K562 (cell line): ENCODE results near the gene TMEM217. TPM values are rescaled to one million over a fixed set of nuclear protein-coding genes. Genes with fewer than 3 reads are reported as not detected.

ENCODE experiments used
- BRD4 ChIP-seq: fragments of 200-600 bp; sonication (generic); IDR thresholded peaks from 2 replicates; pipeline ENCODE4 v1.6.1; 2017; ENCODE audit warnings: inconsistent platforms
- CBX2 ChIP-seq: fragments of 200-600 bp; sonication (generic); IDR thresholded peaks from one replicate; pipeline ENCODE4 v1.6.1; 2012; ENCODE audit warnings: mild to moderate bottlenecking, low read length, inconsistent platforms; ENCODE audit not compliant: insufficient read depth, poor library complexity, severe bottlenecking
- CHD1 ChIP-seq: fragments of 200-600 bp; sonication (generic); IDR thresholded peaks from one replicate; pipeline ENCODE4 v1.6.1; 2012; ENCODE audit warnings: mild to moderate bottlenecking, moderate library complexity, low read length, inconsistent platforms
- ESRRB ChIP-seq: fragments of 250-450 bp; sonication (Bioruptor Pico); IDR thresholded peaks from 2 replicates; pipeline ENCODE4 v1.5.0; 2020; ENCODE audit warnings: mild to moderate bottlenecking, moderate library complexity, borderline replicate concordance
- ETV1 ChIP-seq: fragments of 450-650 bp; conservative IDR thresholded peaks from 2 replicates; pipeline ENCODE4 v1.6.1; 2016; ENCODE audit warnings: missing genetic modification characterization, control low read depth, low read depth, missing compliant biosample characterization
- ETV6 ChIP-seq, 3 experiments: fragments of 150-350 bp in 1 of 3; sonication (generic) in 1 of 3; formaldehyde crosslinking in 1 of 3; IDR thresholded peaks; 2 replicates each; pipeline versions ENCODE4 v1.6.1 to v1.8.0; 2014 to 2022; ENCODE audit warnings: borderline replicate concordance in 2 of 3, low read depth in 2 of 3, antibody characterized with exemption in 1 of 3, low read length in 1 of 3, mild to moderate bottlenecking in 1 of 3, missing genetic modification reagents in 1 of 3
- FOXJ3 ChIP-seq: sonication (generic); formaldehyde crosslinking; IDR thresholded peaks from 2 replicates; pipeline ENCODE4 v1.4.0; 2020; ENCODE audit warnings: mild to moderate bottlenecking, missing genetic modification reagents
- GABPB2 ChIP-seq: fragments of 250-450 bp; sonication (Bioruptor Pico); conservative IDR thresholded peaks from 2 replicates; pipeline ENCODE4 v1.5.1; 2021; ENCODE audit warnings: mild to moderate bottlenecking
- GATAD2A ChIP-seq: fragments of 450-650 bp; IDR thresholded peaks from 2 replicates; pipeline ENCODE4 v1.6.1; 2017
- GTF2E2 ChIP-seq: fragments of 200-800 bp; sonication (Bioruptor generic); IDR thresholded peaks from 2 replicates; pipeline ENCODE4 v1.6.1; 2016; ENCODE audit warnings: missing genetic modification characterization, missing compliant biosample characterization
- HDAC8 ChIP-seq: fragments of 450-650 bp; IDR thresholded peaks from 2 replicates; pipeline ENCODE4 v1.6.1; 2016; ENCODE audit warnings: mild to moderate bottlenecking, missing genetic modification characterization, moderate library complexity, missing compliant biosample characterization
- HDGF ChIP-seq: fragments of 450-650 bp; IDR thresholded peaks from 2 replicates; pipeline ENCODE4 v1.6.1; 2016
- KHSRP ChIP-seq: fragments of 450-650 bp; IDR thresholded peaks from 2 replicates; pipeline ENCODE4 v1.6.1; 2017
- MAZ ChIP-seq, 2 experiments: fragments of 450-650 bp in 1 of 2; sonication (generic) in 1 of 2; formaldehyde crosslinking; IDR thresholded peaks in 1 of 2; conservative IDR thresholded peaks in 1 of 2; 2 replicates each; pipeline versions ENCODE4 v1.4.0 to v1.5.0; 2020; ENCODE audit warnings: mild to moderate bottlenecking in 1 of 2, missing genetic modification reagents in 1 of 2
- MEIS2 ChIP-seq: fragments of 450-650 bp; IDR thresholded peaks from 2 replicates; pipeline ENCODE4 v1.6.1; 2014; ENCODE audit warnings: mild to moderate bottlenecking; ENCODE audit not compliant: partially characterized antibody
- NR3C1 ChIP-seq: sonication (generic); formaldehyde crosslinking; IDR thresholded peaks from 2 replicates; pipeline ENCODE4 v1.8.1; 2022; ENCODE audit warnings: missing genetic modification reagents
- PHF8 ChIP-seq: fragments of 200-600 bp; sonication (generic); IDR thresholded peaks from 2 replicates; pipeline ENCODE4 v1.6.1; 2012; ENCODE audit warnings: mixed run types, mild to moderate bottlenecking, inconsistent platforms, low read length, moderate library complexity, borderline replicate concordance
- RAD51 ChIP-seq: fragments of 450-650 bp; IDR thresholded peaks from 2 replicates; pipeline ENCODE4 v1.7.1; 2016; ENCODE audit warnings: low read depth, mild to moderate bottlenecking, borderline replicate concordance
- SIN3B ChIP-seq: fragments of 450-650 bp; IDR thresholded peaks from 2 replicates; pipeline ENCODE4 v1.6.1; 2017; ENCODE audit warnings: low read depth, mild to moderate bottlenecking, moderate library complexity
- SOX6 ChIP-seq: fragments of 450-650 bp; IDR thresholded peaks from 2 replicates; pipeline ENCODE4 v1.6.1; 2014; ENCODE audit warnings: mild to moderate bottlenecking
- SP1 ChIP-seq: sonication (generic); formaldehyde crosslinking; IDR thresholded peaks from 2 replicates; pipeline ENCODE4 v1.8.1; 2022; ENCODE audit warnings: mild to moderate bottlenecking, missing genetic modification reagents
- SRSF1 ChIP-seq: fragments of 200-400 bp; formaldehyde crosslinking; IDR thresholded peaks from 2 replicates; pipeline ENCODE4 v1.6.1; 2017; ENCODE audit warnings: mild to moderate bottlenecking, low read depth, low read length, moderate library complexity
- XRCC4 ChIP-seq: IDR thresholded peaks from one replicate; pipeline ENCODE4 v1.6.1; 2011; ENCODE audit not compliant: insufficient read depth, insufficient read length; ENCODE audit errors: extremely low read depth
- ZNF232 ChIP-seq: sonication (generic); formaldehyde crosslinking; IDR thresholded peaks from 2 replicates; pipeline ENCODE4 v1.8.0; 2022; ENCODE audit warnings: mild to moderate bottlenecking, missing genetic modification reagents
- polyA plus RNA-seq, 8 experiments: library from polyadenylated mRNA; depleted of rRNA in 4 of 8; stranded (reverse) in 5 of 8; unstranded in 3 of 8; fragments of >200 nt; fragmentation: Nextera tagmentation in 2 of 8; fragmentation: Illumina TruSeq in 1 of 8; extraction: Ambion mirVana in 2 of 8; extraction: Trizol in 1 of 8; gene quantifications; 2 replicates each; pipeline versions ENCODE4 v1.2.1 to v1.2.3, GENCODE V29; 2011 to 2014; ENCODE audit warnings: inconsistent platforms in 1 of 8, missing spikeins in 1 of 8
- total RNA-seq, 7 experiments: library from RNA; depleted of rRNA in 6 of 7; stranded (reverse); fragments of >200 nt in 6 of 7; fragmentation: Illumina TruSeq in 2 of 7; extraction: Trizol in 2 of 7; gene quantifications; 2 replicates each; pipeline versions ENCODE4 v1.2.1 to v1.2.3, GENCODE V29; 2011 to 2021; ENCODE audit warnings: low replicate concordance in 1 of 7
- TF ChIP-seq, protein P1 (sequence below): fragments of 250-450 bp; sonication (Bioruptor Pico); IDR thresholded peaks from 2 replicates; pipeline ENCODE4 v1.8.0; 2021; ENCODE audit warnings: moderate library complexity, mild to moderate bottlenecking, inconsistent platforms
- TF ChIP-seq, protein P2 (sequence below): fragments of 450-650 bp; formaldehyde crosslinking; IDR thresholded peaks from 2 replicates; pipeline ENCODE4 v1.4.0; 2022; ENCODE audit warnings: missing genetic modification characterization
- TF ChIP-seq, protein P3 (sequence below): fragments of 250-450 bp; sonication (Bioruptor Pico); IDR thresholded peaks from 2 replicates; pipeline ENCODE4 v1.5.0; 2020; ENCODE audit warnings: mild to moderate bottlenecking

TMEM217 gene
- total and polyA plus RNA-seq, 9 of the 15 experiments (the other 6 are each of a cell fraction or from before 2014, with no cell fraction given) = 1.3 to 8.0 (median 1.9) TPM

DNA sequence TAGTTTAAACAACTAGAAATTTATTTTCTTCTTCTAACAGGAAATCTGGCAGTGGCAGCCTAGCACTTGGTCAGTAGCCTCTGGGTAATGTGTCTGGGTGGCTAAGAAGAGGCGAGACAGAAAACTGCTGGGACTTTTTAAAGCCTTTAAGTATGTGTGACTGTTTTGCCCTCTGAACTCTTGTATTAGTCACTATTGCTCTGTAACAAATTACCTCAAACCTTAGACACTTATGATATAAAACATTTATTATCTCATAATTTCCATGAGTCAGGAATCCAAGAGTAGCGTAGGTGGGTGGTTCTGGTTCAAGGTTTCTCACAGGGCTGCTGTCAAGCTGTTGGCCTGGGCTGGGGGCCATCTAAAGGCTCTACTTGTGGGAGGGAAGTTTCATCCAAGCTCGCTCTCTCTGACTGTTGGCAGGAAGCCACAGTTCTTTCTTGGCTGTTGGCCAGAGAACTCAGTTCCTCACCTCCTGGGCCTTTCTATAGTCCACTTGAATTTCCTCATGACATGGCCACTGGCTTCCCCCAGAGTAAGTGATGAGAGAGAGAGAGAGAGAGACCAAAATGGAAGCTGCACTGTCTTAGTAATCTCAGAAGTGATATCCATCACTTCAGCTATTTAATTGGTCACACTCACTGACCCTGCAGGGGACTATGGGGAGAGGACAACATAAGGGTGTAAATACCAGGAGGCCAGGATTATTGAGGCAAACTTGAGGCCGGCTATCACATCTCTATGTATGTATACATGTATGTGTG lies 17.8 kb downstream of the TMEM217 start (continued):
- TF ChIP-seq, protein P1, sequence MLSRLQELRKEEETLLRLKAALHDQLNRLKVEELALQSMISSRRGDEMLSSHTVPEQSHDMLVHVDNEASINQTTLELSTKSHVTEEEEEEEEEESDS (CRISPR knock-in tag) = no peak
- no peak for TF ChIP-seq SP1 (CRISPR knock-in tag)
- no peak; the same call in 1 of the 2 replicates for TF ChIP-seq PHF8
- peak; percentile 49 to 88; a peak in 3 of 4 replicates for TF ChIP-seq MAZ (CRISPR knock-in tag; conservative IDR thresholded peaks at IDR 0.05 in 1 of 2, IDR thresholded peaks at IDR 0.05 in 1 of 2)
- TF ChIP-seq MEIS2 = peak; percentile 76
- TF ChIP-seq FOXJ3 (CRISPR knock-in tag) = no peak
- TF ChIP-seq BRD4 = peak; percentile 33; the same call in 1 of the 2 replicates
- no peak for TF ChIP-seq NR3C1 (CRISPR knock-in tag)
- TF ChIP-seq, protein P2, sequence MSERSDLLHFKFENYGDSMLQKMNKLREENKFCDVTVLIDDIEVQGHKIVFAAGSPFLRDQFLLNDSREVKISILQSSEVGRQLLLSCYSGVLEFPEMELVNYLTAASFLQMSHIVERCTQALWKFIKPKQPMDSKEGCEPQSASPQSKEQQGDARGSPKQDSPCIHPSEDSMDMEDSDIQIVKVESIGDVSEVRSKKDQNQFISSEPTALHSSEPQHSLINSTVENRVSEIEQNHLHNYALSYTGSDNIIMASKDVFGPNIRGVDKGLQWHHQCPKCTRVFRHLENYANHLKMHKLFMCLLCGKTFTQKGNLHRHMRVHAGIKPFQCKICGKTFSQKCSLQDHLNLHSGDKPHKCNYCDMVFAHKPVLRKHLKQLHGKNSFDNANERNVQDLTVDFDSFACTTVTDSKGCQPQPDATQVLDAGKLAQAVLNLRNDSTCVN = no peak
- peak; percentile 79; the same call in 1 of the 2 replicates for TF ChIP-seq HDAC8
- no peak for TF ChIP-seq GTF2E2 (tag)
- peak; percentile 93 for TF ChIP-seq GATAD2A
- TF ChIP-seq SIN3B = no peak
- TF ChIP-seq KHSRP = no peak
- TF ChIP-seq CBX2 = no peak
- no peak for TF ChIP-seq ESRRB
- no peak for TF ChIP-seq XRCC4
- no peak for TF ChIP-seq GABPB2
- TF ChIP-seq HDGF = no peak
- no peak for TF ChIP-seq RAD51
- TF ChIP-seq CHD1 = no peak
- no peak for TF ChIP-seq SRSF1
- peak; percentile 47; the same call in 1 of the 2 replicates for TF ChIP-seq ETV1 (tag)
- TF ChIP-seq ZNF232 = no peak
- TF ChIP-seq, protein P3, sequence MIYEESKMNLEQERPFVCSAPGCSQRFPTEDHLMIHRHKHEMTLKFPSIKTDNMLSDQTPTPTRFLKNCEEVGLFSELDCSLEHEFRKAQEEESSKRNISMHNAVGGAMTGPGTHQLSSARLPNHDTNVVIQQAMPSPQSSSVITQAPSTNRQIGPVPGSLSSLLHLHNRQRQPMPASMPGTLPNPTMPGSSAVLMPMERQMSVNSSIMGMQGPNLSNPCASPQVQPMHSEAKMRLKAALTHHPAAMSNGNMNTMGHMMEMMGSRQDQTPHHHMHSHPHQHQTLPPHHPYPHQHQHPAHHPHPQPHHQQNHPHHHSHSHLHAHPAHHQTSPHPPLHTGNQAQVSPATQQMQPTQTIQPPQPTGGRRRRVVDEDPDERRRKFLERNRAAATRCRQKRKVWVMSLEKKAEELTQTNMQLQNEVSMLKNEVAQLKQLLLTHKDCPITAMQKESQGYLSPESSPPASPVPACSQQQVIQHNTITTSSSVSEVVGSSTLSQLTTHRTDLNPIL (CRISPR knock-in tag) = 0 out of 2 replicates have a peak, but pooled peaks have one; percentile 50
- TF ChIP-seq SOX6 = peak; percentile 77; the same call in 1 of the 2 replicates
- peak in 1 of 2 experiments; percentile 65; a peak in 1 of 4 replicates for TF ChIP-seq ETV6 (IDR thresholded peaks at IDR 0.05; ENCODE audit: borderline replicate concordance in 1 of 2, low read depth in 2 of 2, low read length in 1 of 2)
- no peak for TF ChIP-seq ETV6 (CRISPR knock-in tag; IDR thresholded peaks at IDR 0.05; ENCODE audit: borderline replicate concordance)
